ENCODE measurements around the gene KREMEN2. TPM values are rescaled to one million over a fixed set of nuclear protein-coding genes. Genes with fewer than 3 reads are reported as not detected.

KREMEN2 gene
- total RNA-seq, 2 experiments from 2014 or later, result 0.08 TPM; not detected in 1

DNA sequence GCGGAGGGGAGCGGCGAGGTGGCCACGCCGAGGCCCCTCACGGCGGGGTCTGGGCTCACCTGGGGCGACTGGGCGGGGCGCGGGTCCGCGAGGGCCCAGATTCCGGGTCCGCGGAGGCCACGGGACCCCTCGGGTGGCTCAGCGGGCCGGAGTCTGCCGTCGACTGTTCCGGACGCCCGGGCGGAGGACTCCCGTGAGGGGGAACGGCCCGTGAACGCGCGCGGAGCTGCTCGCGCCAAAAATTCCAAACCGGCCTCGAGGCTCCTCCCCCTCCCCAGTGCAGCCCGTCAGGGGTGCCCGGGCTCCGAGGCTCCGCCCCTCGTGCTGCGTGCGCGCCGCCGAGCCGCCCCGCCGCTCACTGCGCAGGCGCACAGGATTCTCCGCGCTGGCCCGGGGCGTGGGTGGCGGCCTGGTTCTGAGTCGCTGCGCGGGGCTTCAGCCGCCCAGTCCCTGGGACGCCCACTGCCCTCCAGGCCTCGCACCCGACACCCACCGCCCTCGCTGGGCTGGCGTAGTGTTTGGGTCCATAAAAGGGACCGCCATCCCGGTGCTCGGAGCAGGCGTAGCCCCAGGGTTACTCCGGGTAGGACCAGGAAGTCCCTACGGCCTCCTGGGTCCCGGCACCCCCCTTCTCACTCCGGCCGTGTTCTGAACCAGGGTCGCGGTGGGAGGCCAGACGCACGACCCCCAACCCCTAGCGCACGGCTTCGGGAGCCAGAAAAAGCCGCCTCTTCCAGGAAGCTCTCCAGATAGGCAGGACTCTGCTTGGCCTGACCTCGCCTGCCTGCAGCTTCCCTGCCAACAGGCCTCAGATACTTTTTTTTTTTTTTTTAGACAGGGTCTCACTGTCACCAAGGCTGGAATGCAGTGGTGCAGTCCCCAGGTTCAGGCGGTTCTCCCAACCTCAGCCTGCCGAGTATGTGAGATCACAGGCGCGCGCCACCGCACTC lies 16.4 kb downstream of the KREMEN2 start, which contains the start of gene PKMYT1:
TSS of gene PKMYT1 (minus strand) at position 220 of the 950 bp plus-strand sequence. CDS start 789 bp downstream, outside the sequence.
- Mint-ChIP-seq H3K9me3 (no peaks in the 10 kb centered on the region), H3K4me3 (peak within 1 kb of the TSS; percentile 89), H3K4me1 (peaks cover 44% of the 10 kb centered on the region), H3K36me3 (ENCODE audit: low read depth) (peaks cover 5% of the 10 kb centered on the region), H3K27me3 (no peaks in the 10 kb centered on the region), H3K27ac (peak within 1 kb of the TSS; percentile 92)
- DNase-seq, result peak; percentile 93
- POLR2A ChIA-PET, result interaction anchor here (0.6 to 1.0 kb wide), 2 partner anchors 10 to 103 kb away, joined by 3 to 5 read pairs; no protein-coding TSS in a partner anchor
- CTCF ChIA-PET, result interaction anchor here (0.6 to 4.2 kb wide), 9 partner anchors 11 to 395 kb away, joined by 3 to 19 read pairs (median 4); partner anchors contain the start of gene PAQR4

DNA sequence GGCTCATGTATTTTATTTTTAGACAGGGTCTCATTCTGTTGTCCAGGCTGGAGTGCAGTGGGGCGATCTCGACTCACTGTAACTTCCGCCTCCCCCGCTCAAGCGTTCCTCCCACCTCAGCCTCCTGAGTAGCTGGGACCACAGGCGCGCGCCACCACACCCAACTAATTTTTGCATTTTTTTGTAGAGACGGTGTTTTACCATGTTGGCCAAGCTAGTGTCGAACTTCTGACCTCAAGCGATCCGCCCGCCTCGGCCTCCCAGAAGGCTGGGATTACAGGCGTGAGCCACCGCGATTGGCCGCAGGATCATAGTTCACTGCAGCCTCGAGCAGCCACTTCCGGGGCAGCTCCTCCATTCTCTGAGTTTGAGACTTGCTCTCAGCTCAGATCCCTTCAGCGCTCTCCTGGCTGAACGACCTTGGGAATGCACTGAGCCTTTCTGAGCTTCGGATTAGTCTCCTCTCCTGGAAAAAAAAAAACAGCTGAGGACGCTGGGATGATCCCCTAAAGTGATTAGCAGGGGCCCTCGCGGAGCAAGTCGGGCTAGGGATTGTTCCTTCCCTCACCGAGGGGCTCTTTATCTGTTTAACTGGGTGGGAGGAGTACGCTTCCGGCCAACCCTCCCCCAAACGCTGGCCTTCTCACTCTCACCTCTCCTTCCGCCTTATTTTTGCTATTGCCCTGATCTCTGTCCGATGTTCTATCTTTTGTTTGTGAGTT lies 17.3 kb downstream of the KREMEN2 start:
- no peaks in the 10 kb centered on the region for H3K9me3 Mint-ChIP-seq
- H3K36me3 Mint-ChIP-seq (ENCODE audit: low read depth), result peaks cover 5% of the 10 kb centered on the region
- CTCF ChIA-PET, result interaction anchor here (0.9 to 4.2 kb wide), 5 partner anchors 12 to 120 kb away, joined by 3 to 19 read pairs (median 4); partner anchors contain the start of gene PAQR4
- H3K4me1 Mint-ChIP-seq, result peaks cover 44% of the 10 kb centered on the region
- H3K4me3 Mint-ChIP-seq, result peak overlapping the region; percentile 89
- DNase-seq, result no peak
- H3K27ac Mint-ChIP-seq, result peak overlapping the region; percentile 88
- POLR2A ChIA-PET, result interaction anchor here (0.6 kb wide), 1 partner anchor 26 kb away, joined by 3 read pairs; no protein-coding TSS in a partner anchor
- H3K27me3 Mint-ChIP-seq, result no peaks in the 10 kb centered on the region

DNA sequence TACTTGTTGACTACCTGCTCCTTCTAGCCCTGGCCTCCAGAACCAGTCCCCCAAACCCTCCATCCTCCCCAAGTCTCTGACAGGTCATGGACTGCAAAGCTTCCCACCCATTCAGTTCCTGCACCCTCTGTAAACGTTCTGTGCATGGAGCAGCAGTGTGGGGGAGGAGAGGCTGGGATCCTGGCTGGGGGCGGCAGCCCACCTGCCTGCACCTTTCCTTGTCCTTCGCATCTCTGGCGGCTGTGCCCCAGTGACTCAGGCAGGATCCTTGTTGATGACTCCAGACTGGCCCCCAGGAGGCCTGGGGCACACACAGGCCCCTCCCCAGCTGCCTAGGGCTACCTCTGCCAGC lies 17.8 kb downstream of the KREMEN2 start:
- no peak for DNase-seq
- CTCF ChIA-PET, result interaction anchor here (0.9 to 4.2 kb wide), 2 partner anchors 47 to 113 kb away, joined by 3 to 16 read pairs; no protein-coding TSS in a partner anchor
- POLR2A ChIA-PET, result no interaction called here
- Mint-ChIP-seq H3K4me3 (peak overlapping the region; percentile 89), H3K9me3 (no peaks in the 10 kb centered on the region), H3K4me1 (peaks cover 43% of the 10 kb centered on the region), H3K27ac (peak overlapping the region; percentile 88), H3K27me3 (no peaks in the 10 kb centered on the region), H3K36me3 (ENCODE audit: low read depth) (peaks cover 5% of the 10 kb centered on the region)

DNA sequence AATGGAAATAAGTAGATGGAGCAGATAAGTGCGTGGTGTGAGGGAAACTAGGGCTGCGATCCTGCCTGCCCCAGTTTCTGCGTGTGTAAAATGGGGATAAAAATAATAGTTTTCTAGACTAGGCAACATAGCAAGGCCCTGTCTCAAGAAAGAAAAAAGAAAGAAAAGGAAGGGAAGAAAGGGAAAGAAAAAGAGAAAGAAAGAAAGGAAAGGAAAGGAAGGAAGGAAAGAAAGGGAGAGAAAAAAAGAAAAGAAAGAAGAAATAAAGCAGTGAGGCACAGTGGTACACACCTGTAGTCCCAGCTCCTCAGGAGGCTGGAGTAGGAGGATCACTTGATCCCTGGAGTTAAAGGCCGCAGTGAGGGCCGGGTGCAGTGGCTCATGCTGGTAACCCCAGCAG lies 18.3 kb downstream of the KREMEN2 start:
- Mint-ChIP-seq H3K27ac (no peak overlapping the region), H3K4me1 (peaks cover 38% of the 10 kb centered on the region), H3K9me3 (no peaks in the 10 kb centered on the region), H3K4me3 (peak overlapping the region; percentile 89), H3K27me3 (no peaks in the 10 kb centered on the region), H3K36me3 (ENCODE audit: low read depth) (peaks cover 5% of the 10 kb centered on the region)
- POLR2A ChIA-PET, result no interaction called here
- DNase-seq, result no peak
- CTCF ChIA-PET, result interaction anchor here (0.7 to 1.5 kb wide), 4 partner anchors 9 to 155 kb away, joined by 3 to 4 read pairs (median 3); no protein-coding TSS in a partner anchor

DNA sequence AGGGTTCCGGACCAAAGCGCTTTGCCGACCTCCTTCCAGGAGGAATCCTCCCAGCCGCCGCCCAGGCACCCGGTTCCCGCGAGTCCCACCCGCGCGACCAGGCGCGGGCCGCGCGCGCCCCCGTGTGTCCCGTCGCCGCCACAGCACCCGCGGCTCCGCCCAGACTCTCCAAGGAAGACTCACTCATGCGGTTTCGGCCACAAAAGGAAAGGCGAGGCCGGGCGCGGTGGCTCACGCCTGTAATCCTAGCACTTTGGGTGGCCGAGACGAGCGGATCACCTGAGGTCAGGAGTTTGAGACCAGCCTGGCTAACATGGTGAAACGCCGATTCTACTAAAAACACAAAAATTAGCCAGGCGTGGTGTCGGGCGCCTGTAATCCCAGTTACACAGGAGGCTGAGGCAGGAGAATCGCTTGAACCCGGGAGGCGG lies 19.6 kb downstream of the KREMEN2 start:
- Mint-ChIP-seq H3K27me3 (no peaks in the 10 kb centered on the region), H3K4me1 (peaks cover 27% of the 10 kb centered on the region)
- CTCF ChIA-PET, result interaction anchor here (1.0 to 1.6 kb wide), 3 partner anchors 10 to 44 kb away, joined by 3 to 4 read pairs (median 4); no protein-coding TSS in a partner anchor

DNA sequence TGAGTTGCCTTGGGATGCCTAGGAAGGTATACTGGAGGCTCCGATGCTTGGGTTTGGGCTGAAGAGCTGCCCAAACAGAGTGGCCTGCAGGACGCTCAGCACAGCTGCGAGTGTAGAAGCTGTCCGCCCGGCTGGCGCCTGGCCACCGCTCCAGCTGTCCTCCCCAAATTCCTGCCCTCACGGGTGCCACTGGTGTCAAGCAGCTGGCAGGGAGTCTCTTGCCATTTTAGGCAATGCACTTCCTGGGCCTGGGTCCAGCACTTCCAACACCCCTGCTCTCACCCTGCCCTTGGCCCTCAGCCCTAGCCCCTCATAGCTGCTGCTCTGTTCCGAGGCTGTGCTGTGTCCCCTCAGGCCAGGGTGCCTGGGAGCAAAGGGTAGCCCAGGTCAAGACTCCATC lies 21.4 kb downstream of the KREMEN2 start:
- no peaks in the 10 kb centered on the region for H3K27me3 Mint-ChIP-seq
- H3K9me3 Mint-ChIP-seq, result no peaks in the 10 kb centered on the region
- POLR2A ChIA-PET, result no interaction called here
- H3K4me1 Mint-ChIP-seq, result peaks cover 24% of the 10 kb centered on the region
- H3K36me3 Mint-ChIP-seq (ENCODE audit: low read depth), result no peaks in the 10 kb centered on the region
- CTCF ChIA-PET, result interaction anchor here (1.1 to 1.4 kb wide), 2 partner anchors 15 to 18 kb away, joined by 3 to 5 read pairs; no protein-coding TSS in a partner anchor
- no peak for DNase-seq
- no peak overlapping the region for H3K4me3 Mint-ChIP-seq
- H3K27ac Mint-ChIP-seq, result no peak overlapping the region

More for the DNA sequence above, 19.6 kb downstream of the KREMEN2 start:
- POLR2A ChIA-PET, result no interaction called here
- Mint-ChIP-seq H3K27ac (peak overlapping the region; percentile 54), H3K36me3 (ENCODE audit: low read depth) (no peaks in the 10 kb centered on the region), H3K4me3 (peak overlapping the region; percentile 44), H3K9me3 (no peaks in the 10 kb centered on the region)
- DNase-seq, result peak; percentile 72

DNA sequence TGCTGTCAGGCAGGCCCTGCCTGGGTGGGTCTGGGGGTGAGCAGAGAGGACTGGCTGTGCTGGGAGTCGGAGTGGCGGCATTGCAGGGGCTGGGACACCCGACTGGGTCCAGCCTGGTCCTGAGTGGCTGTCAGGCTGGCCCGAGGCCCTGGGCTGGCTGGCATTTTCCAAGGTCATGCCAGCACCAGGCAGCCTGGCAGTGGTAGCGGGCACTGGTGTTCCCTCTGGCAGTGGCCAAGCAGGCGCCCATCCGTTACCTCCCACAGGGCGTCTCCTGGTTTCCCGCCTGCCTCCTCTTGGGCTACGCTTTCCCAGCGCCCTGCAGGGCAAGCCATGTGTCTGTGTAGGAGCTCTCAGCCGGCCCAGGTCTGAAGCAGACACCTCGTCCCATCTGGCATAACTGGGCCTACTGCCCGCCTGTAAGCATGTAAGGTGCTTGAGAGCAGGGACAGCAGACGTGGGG lies 21.8 kb downstream of the KREMEN2 start:
- Mint-ChIP-seq H3K27ac (no peak overlapping the region), H3K4me3 (no peak overlapping the region), H3K27me3 (no peaks in the 10 kb centered on the region), H3K4me1 (peaks cover 22% of the 10 kb centered on the region), H3K36me3 (ENCODE audit: low read depth) (no peaks in the 10 kb centered on the region), H3K9me3 (no peaks in the 10 kb centered on the region)
- CTCF ChIA-PET, result interaction anchor here (1.1 kb wide), 1 partner anchor 16 kb away, joined by 3 read pairs; no protein-coding TSS in a partner anchor
- POLR2A ChIA-PET, result no interaction called here
- DNase-seq, result no peak

DNA sequence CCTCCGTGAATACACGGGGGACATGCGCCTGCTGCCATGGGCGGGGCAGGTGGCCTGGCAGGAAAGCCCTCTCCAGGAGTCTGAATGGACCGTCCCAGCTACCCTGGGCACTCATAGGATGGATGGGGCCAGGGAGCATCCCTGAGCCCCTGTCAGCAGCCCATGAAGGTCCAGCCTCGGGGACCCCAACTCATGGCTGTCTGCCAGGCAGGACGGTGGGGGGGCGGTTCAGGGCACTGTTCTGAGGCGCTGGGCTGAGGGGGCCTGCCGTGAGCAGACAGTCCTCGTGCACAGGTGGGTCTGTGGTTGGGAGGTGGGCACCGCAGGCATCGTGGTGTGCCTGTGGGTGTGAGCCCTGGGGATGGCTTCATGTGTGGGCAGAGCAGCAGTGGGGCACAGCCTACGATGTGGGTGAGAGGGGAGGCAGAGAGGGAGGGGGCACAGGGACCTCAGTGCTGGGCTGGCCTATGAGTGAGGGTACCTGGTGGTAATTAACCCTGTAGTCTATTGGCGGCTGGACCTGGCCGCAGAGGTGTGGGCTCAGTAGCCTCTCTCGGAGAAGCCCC lies 22.6 kb downstream of the KREMEN2 start:
- no peaks in the 10 kb centered on the region for H3K9me3 Mint-ChIP-seq
- peaks cover 14% of the 10 kb centered on the region for H3K4me1 Mint-ChIP-seq
- H3K36me3 Mint-ChIP-seq (ENCODE audit: low read depth), result no peaks in the 10 kb centered on the region
- DNase-seq, result no peak
- ChIA-PET POLR2A (no interaction called here), CTCF (interaction anchor here (1.8 kb wide), 1 partner anchor 11 kb away, joined by 4 read pairs; no protein-coding TSS in a partner anchor)
- no peaks in the 10 kb centered on the region for H3K27me3 Mint-ChIP-seq
- H3K27ac Mint-ChIP-seq, result no peak overlapping the region
- H3K4me3 Mint-ChIP-seq, result no peak overlapping the region

DNA sequence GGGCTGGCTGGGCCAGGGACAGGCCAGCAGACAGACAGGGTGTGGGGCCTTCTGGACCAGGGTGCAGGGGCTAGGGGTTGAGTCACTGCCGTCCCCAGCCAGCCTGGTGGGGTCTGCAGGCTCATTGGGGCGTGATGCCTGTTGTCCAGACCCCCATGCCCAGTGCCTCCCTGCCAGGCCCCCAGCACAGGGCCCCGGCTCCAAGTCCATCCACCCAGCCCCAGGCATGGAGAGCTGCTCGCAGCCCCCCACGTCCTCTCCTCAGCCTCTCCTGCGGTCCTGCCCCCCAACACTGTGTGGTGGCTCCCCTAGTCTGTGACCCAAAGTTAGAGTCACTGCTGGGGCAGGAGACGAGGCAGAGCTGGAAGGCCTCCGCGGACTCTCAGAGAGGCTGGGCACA lies 23.2 kb downstream of the KREMEN2 start:
- Mint-ChIP-seq H3K9me3 (no peaks in the 10 kb centered on the region), H3K4me1 (peaks cover 10% of the 10 kb centered on the region), H3K4me3 (no peak overlapping the region), H3K27ac (no peak overlapping the region), H3K36me3 (ENCODE audit: low read depth) (no peaks in the 10 kb centered on the region), H3K27me3 (no peaks in the 10 kb centered on the region)
- DNase-seq, result no peak
- ChIA-PET POLR2A (no interaction called here), CTCF (interaction anchor here (1.0 to 1.8 kb wide), 3 partner anchors 12 to 17 kb away, joined by 3 to 4 read pairs (median 3); no protein-coding TSS in a partner anchor)

DNA sequence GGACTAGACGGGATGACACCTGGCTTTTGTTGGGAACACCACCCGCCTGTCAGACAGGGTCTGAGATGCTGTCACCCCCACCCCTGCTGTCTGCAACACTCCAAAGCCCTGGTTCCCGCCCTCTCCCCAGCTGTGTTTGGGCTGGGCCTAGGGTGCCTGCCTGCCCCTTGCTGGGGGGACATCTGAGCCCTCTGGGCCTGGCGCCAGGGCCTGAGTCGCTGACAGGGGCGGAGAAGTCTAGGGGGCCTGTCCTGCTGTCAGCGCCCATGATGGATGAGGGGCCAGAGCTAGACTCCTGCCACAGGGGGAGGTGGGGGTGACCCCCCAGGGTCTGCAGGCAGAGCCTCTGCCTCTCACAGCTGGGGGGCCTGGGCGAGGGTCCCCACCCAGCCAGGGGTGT lies 23.8 kb downstream of the KREMEN2 start:
- CTCF ChIA-PET, result interaction anchor here (1.0 to 1.8 kb wide), 3 partner anchors 12 to 16 kb away, joined by 3 to 4 read pairs (median 3); no protein-coding TSS in a partner anchor
- Mint-ChIP-seq H3K36me3 (ENCODE audit: low read depth) (no peaks in the 10 kb centered on the region), H3K9me3 (no peaks in the 10 kb centered on the region), H3K27me3 (no peaks in the 10 kb centered on the region), H3K4me1 (peaks cover 8% of the 10 kb centered on the region), H3K27ac (no peak overlapping the region), H3K4me3 (no peak overlapping the region)
- no peak for DNase-seq
- POLR2A ChIA-PET, result no interaction called here

DNA sequence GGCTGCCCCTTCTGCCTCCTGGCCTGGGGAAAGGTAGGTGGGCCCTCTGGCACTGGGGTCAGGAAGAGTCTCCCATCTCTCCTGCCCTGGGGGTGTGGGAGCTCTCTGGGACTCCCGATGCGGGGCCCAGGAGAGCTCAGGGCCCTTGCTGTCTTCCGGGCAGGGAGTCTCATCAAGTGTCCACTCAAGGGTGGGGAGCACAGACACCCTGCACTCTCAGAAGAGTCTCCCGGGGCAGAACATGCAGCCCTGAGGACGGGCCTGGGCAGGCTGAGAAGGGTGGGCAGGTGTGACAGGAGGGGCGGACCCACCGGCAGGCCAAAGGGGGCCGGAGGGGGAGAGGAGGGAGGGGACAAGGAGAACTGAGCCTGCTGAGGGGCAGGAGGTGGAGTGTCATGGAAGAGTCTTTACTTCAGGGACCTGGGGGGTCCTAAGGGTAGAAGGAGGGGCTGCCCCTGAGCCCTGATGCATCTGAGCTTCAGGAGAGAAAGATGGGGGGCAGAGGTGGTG lies 24.6 kb downstream of the KREMEN2 start:
- Mint-ChIP-seq H3K27ac (no peak overlapping the region), H3K9me3 (no peaks in the 10 kb centered on the region), H3K27me3 (no peaks in the 10 kb centered on the region), H3K4me1 (peaks cover 6% of the 10 kb centered on the region), H3K4me3 (no peak overlapping the region), H3K36me3 (ENCODE audit: low read depth) (no peaks in the 10 kb centered on the region)
- CTCF ChIA-PET, result interaction anchor here (0.9 to 1.8 kb wide), 2 partner anchors 13 to 23 kb away, joined by 3 to 4 read pairs; no protein-coding TSS in a partner anchor
- DNase-seq, result no peak
- POLR2A ChIA-PET, result no interaction called here

DNA sequence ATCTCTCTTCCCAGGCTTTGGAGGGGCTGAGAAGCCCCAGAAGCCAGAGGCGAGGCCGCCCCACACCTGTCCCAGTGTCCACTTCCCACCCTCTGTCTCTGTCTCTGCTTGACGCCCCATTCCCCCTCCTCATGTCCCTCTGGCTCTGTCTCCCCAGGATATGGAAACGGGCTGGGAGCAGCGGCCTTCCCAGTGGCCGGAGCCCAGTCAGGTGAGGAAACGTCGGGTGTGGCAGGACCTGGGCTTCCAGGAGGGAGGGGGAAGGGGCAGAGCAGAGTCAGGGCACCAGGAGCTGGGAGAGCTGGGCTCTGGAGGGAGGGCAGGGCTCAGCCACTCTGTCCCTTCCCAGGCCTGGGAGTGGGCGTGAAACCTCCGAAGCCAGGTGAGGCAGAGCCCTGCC lies 26.8 kb downstream of the KREMEN2 start:
- Mint-ChIP-seq H3K27ac (no peak overlapping the region), H3K36me3 (ENCODE audit: low read depth) (no peaks in the 10 kb centered on the region), H3K27me3 (no peaks in the 10 kb centered on the region), H3K4me3 (no peak overlapping the region), H3K9me3 (no peaks in the 10 kb centered on the region), H3K4me1 (no peaks in the 10 kb centered on the region)
- DNase-seq, result no peak
- ChIA-PET CTCF (interaction anchor here (1.4 to 2.8 kb wide), 2 partner anchors 10 to 13 kb away, joined by 3 to 8 read pairs; no protein-coding TSS in a partner anchor), POLR2A (no interaction called here)
